Peyer's patch (tissue), 4 donors: ENCODE measurements around the gene NRROS. TPM values are rescaled to one million over a fixed set of nuclear protein-coding genes. Genes with fewer than 3 reads are reported as not detected.

Experiments
- DNase-seq, 3 donors: peaks; one replicate each; pipeline ENCODE4 v3.0.0-alpha.2; 2017 to 2019
- H3K27ac ChIP-seq, 4 donors: fragments of 200-600 bp; sonication (generic); one replicate each; pipeline ENCODE4 v1.5.1; 2016 to 2019
- H3K27me3 ChIP-seq, 2 donors: fragments of 200-600 bp; sonication (generic); one replicate each; pipeline ENCODE4 v1.5.1; 2019
- H3K36me3 ChIP-seq, 3 donors: fragments of 200-600 bp; sonication (generic); one replicate each; pipeline ENCODE4 v1.5.1; 2016 to 2019
- H3K4me1 ChIP-seq, 4 donors: fragments of 200-600 bp; sonication (generic); one replicate each; pipeline ENCODE4 v1.5.1; 2016 to 2019
- H3K4me3 ChIP-seq, 4 donors: fragments of 200-600 bp; sonication (generic); 1 replicate in 3 of 4; 2 replicates in 1 of 4; pipeline ENCODE4 v1.5.1; 2016 to 2019; ENCODE audit warnings: mild to moderate bottlenecking in 1 of 4
- H3K9me3 ChIP-seq, 4 donors: fragments of 200-600 bp; sonication (generic); one replicate each; pipeline ENCODE4 v1.5.1; 2016 to 2019; ENCODE audit warnings: mild to moderate bottlenecking in 1 of 4
- POLR2A ChIP-seq, 2 donors: fragments of 450-650 bp; IDR thresholded peaks; one replicate each; pipeline ENCODE4 v1.5.1; 2017; ENCODE audit warnings: antibody characterized with exemption in 2 of 2, mild to moderate bottlenecking in 2 of 2, moderate library complexity in 2 of 2
- total RNA-seq, 4 donors: library from RNA; depleted of rRNA; stranded (reverse); fragments of >200 nt; gene quantifications; one replicate each; pipeline ENCODE4 v1.1.0, GENCODE V29; 2016
- TF ChIP-seq, protein P1 (sequence below), 6 experiments: fragments of 450-650 bp in 4 of 6; fragments of 200-600 bp in 2 of 6; sonication (generic) in 1 of 6; IDR thresholded peaks; one replicate each; pipeline ENCODE4 v1.5.1; 2017 to 2019; ENCODE audit warnings: antibody characterized with exemption in 6 of 6, mild to moderate bottlenecking in 3 of 6, moderate library complexity in 1 of 6

The NRROS gene
- total RNA-seq, 4 donors from 2014 or later, result 0.70 to 10.7 (median 2.8) TPM

DNA sequence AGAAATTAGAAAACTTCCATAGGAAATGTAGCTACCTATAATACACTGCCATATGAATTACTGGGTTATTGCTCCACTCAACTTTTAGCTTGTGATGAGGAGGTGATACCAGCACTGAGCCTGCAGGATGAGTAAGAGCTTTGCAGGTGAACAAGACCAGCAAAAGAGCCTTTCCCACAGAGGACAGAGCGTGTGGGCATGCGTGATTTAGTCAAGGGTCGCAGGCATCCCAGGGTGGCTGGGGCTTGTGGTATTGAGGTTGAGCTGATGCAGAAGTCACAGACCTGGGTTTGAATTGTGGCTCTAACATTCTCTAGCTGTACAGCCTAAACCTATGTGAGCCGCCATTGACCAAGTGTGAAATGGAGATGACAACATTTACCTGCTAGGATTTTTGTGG is 5.6 kb downstream of the NRROS start:
- no peaks in the 10 kb centered on the region for H3K36me3 ChIP-seq
- H3K4me1 ChIP-seq, result peaks cover 0 to 5% (median 3%) of the 10 kb centered on the region in 4 donors
- no peaks in the 10 kb centered on the region for H3K9me3 ChIP-seq
- no peak for DNase-seq
- no peak overlapping the region for H3K4me3 ChIP-seq
- H3K27ac ChIP-seq, result no peak overlapping the region
- no peaks in the 10 kb centered on the region for H3K27me3 ChIP-seq
- TF ChIP-seq, protein P1, sequence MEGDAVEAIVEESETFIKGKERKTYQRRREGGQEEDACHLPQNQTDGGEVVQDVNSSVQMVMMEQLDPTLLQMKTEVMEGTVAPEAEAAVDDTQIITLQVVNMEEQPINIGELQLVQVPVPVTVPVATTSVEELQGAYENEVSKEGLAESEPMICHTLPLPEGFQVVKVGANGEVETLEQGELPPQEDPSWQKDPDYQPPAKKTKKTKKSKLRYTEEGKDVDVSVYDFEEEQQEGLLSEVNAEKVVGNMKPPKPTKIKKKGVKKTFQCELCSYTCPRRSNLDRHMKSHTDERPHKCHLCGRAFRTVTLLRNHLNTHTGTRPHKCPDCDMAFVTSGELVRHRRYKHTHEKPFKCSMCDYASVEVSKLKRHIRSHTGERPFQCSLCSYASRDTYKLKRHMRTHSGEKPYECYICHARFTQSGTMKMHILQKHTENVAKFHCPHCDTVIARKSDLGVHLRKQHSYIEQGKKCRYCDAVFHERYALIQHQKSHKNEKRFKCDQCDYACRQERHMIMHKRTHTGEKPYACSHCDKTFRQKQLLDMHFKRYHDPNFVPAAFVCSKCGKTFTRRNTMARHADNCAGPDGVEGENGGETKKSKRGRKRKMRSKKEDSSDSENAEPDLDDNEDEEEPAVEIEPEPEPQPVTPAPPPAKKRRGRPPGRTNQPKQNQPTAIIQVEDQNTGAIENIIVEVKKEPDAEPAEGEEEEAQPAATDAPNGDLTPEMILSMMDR (IDR thresholded peaks at IDR 0.05), result no peak
- no peak for TF ChIP-seq POLR2A (IDR thresholded peaks at IDR 0.05)

DNA sequence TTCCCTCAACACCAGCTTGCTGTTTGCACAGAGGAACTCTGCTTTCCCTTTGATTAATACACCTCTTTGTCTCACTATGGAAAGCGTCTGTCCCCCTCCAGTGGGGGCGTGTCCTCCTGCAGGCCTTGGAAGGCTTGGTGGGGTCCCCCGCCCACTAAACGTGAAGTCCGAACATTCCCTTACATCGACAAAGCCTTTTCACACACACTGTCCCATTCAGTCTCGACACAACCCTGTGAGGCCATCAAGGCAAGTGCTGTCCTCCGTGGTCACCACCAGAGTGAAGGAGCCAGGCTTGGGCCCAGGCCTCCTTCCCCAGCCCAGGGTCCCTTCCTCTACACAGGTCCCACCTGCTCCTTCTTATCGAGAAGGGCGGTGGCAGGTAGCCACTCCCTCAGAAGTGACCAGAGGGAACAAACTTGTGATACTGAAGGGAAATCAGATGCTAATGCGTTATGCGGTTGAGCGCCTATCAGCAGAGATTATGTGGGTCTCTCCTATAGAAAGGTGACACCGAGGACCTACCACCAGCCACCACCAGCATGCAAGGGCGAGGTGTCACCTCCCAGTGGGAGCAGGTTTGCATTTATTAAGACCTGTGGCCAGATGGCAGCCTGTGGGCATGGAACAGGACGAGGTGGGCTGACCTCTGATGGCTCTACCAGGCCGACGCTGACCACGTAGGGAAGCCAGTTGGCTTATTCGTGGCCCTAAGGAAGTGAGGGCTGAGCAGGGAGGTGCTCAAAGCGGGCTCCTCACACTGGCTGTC is 6.6 kb downstream of the NRROS start:
- Histone ChIP-seq H3K4me3 (no peak overlapping the region), H3K27ac (no peak overlapping the region), H3K36me3 (no peaks in the 10 kb centered on the region), H3K9me3 (no peaks in the 10 kb centered on the region), H3K27me3 (no peaks in the 10 kb centered on the region), H3K4me1 (peaks cover 0 to 5% (median 5%) of the 10 kb centered on the region in 4 donors)
- DNase-seq, result no peak
- TF ChIP-seq POLR2A (IDR thresholded peaks at IDR 0.05), result no peak
- TF ChIP-seq, protein P1 (IDR thresholded peaks at IDR 0.05), result no peak

DNA sequence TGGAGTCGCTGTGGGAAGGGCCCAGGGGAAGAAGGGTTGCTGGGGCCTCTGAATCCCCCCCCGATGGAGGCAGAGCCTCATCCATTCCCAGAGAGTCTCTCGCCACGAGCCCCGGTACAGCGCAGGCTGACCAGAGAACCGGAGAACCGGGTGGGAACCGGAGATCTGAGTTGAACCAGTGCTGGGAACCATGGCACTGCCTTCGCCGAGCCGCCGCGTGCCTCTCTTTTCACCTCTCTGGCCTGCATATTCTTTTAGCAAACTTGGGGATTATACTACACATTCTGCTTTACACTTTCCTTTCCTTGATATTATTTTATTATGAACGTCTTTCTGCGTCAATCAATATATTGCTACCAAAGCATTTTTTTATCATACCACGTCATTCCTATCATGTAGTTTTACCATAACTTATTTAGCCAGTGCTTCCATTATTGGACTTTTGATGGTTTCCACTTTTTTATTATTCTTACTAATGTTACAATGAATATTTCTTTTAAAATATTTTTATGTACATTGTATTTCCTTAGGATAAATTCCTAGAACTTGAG is 7.2 kb downstream of the NRROS start:
- no peaks in the 10 kb centered on the region for H3K9me3 ChIP-seq
- H3K36me3 ChIP-seq, result no peaks in the 10 kb centered on the region
- no peak overlapping the region for H3K4me3 ChIP-seq
- TF ChIP-seq POLR2A (IDR thresholded peaks at IDR 0.05), result no peak
- TF ChIP-seq, protein P1 (IDR thresholded peaks at IDR 0.05), result no peak
- DNase-seq, result no peak
- no peaks in the 10 kb centered on the region for H3K27me3 ChIP-seq
- H3K27ac ChIP-seq, result no peak overlapping the region
- peaks cover 0 to 9% (median 5%) of the 10 kb centered on the region in 4 donors for H3K4me1 ChIP-seq

DNA sequence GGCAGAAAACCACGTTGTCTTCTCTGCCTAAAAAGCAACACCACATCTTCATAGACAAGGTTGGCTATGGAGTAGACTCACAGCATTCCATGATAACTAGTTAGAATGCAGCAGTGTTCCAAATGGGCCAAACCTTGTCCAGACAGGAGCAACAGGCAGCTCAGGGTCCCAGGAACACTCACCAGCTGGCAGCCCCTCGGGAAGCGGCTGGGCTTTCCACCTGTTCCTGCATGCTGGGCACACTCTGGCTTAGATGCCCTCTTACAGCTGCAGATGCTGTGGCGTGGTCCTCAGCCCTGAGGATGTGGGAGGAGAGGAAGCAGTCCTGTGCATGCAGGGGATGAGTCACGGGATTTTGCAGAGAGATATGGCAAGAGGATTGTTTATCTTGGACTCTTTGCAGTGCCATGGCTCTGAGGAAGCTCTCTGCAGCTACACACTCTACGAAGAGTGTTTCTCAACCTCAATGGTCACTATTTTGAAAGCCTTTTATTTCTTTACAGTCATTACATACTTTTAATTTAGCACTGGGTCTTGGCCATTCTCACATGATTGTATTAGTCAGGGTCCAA is 11.3 kb downstream of the NRROS start:
- no peak for TF ChIP-seq POLR2A (IDR thresholded peaks at IDR 0.05)
- TF ChIP-seq, protein P1 (IDR thresholded peaks at IDR 0.05), result no peak
- peaks cover 0 to 9% (median 0%) of the 10 kb centered on the region in 4 donors for H3K4me1 ChIP-seq
- H3K36me3 ChIP-seq, result peaks cover 0 to 5% (median 0%) of the 10 kb centered on the region in 3 donors
- H3K27me3 ChIP-seq, result no peaks in the 10 kb centered on the region
- no peaks in the 10 kb centered on the region for H3K9me3 ChIP-seq
- DNase-seq, result peak in 1 of 3 donors; percentile 56
- H3K4me3 ChIP-seq, result no peak overlapping the region
- H3K27ac ChIP-seq, result peak overlapping the region in 2 of 4 donors; percentile 43 to 59

DNA sequence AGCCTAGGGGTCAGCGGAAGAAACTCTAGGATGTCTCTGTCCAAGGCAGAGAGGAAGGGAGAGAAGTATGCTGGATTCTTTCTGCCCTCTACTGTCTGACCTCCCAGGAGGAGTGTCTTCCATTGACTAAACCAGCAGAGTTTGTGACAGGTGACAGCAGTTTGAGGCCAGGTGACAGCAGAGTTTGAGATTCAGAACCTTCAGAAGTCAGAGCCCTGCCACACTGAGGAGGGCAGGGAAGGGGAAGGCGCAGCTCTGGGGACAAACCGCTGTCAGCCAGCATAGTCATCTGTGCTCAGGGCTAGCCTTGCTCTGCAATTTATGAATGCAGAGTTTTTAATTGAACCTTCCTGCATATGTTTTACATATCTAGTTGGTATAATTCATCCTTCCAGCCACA is 12.3 kb downstream of the NRROS start:
- H3K9me3 ChIP-seq, result no peaks in the 10 kb centered on the region
- peak overlapping the region in 2 of 4 donors; percentile 43 to 59 for H3K27ac ChIP-seq
- peaks cover 0 to 6% (median 0%) of the 10 kb centered on the region in 3 donors for H3K36me3 ChIP-seq
- H3K4me3 ChIP-seq, result no peak overlapping the region
- H3K4me1 ChIP-seq, result peaks cover 0 to 9% (median 0%) of the 10 kb centered on the region in 4 donors
- TF ChIP-seq, protein P1 (IDR thresholded peaks at IDR 0.05), result no peak
- no peak for TF ChIP-seq POLR2A (IDR thresholded peaks at IDR 0.05)
- H3K27me3 ChIP-seq, result no peaks in the 10 kb centered on the region
- no peak for DNase-seq
